AG09319 (cell line): Measurements from ENCODE around the gene SUV39H2.

Experiments used
- DNase-seq: peaks from one replicate; pipeline ENCODE4 v3.0.0-alpha.2; 2010; ENCODE audit warnings: low read depth; ENCODE audit errors: extremely low read depth
- CTCF ChIP-seq: IDR thresholded peaks from 2 replicates; pipeline ENCODE4 v1.5.1; 2011; ENCODE audit warnings: low read depth, mild to moderate bottlenecking, inconsistent platforms, low read length, moderate library complexity

Gene SUV39H2

GRCh38 chr10:14839305-14839695 lies 39.4 kb upstream of the SUV39H2 start:
- DNase-seq: no peak
- TF ChIP-seq CTCF: no peak

GRCh38 chr10:14840178-14840577 lies 38.5 kb upstream of the SUV39H2 start:
- no peak for TF ChIP-seq CTCF
- no peak for DNase-seq

- TF ChIP-seq CTCF: no peak
- DNase-seq: no peak
Observed at GRCh38 chr10:14843327-14843988, 35.2 kb upstream of the SUV39H2 start.

GRCh38 chr10:14844948-14845347 lies 33.7 kb upstream of the SUV39H2 start:
- no peak for DNase-seq
- TF ChIP-seq CTCF: no peak

- DNase-seq: no peak
- TF ChIP-seq CTCF: no peak
Observed at GRCh38 chr10:14852236-14852635, 26.4 kb upstream of the SUV39H2 start.

GRCh38 chr10:14855453-14855852 lies 23.2 kb upstream of the SUV39H2 start:
- no peak for DNase-seq
- no peak for TF ChIP-seq CTCF

- DNase-seq: no peak
- no peak for TF ChIP-seq CTCF
Observed at GRCh38 chr10:14858338-14858960, 20.2 kb upstream of the SUV39H2 start.
